ENCODE results near the gene STAT6. TPM values are rescaled to one million over a fixed set of nuclear protein-coding genes. Genes with fewer than 3 reads are reported as not detected.

The STAT6 gene
- total RNA-seq, 1 experiment from 2014 or later = 34.0 TPM

DNA sequence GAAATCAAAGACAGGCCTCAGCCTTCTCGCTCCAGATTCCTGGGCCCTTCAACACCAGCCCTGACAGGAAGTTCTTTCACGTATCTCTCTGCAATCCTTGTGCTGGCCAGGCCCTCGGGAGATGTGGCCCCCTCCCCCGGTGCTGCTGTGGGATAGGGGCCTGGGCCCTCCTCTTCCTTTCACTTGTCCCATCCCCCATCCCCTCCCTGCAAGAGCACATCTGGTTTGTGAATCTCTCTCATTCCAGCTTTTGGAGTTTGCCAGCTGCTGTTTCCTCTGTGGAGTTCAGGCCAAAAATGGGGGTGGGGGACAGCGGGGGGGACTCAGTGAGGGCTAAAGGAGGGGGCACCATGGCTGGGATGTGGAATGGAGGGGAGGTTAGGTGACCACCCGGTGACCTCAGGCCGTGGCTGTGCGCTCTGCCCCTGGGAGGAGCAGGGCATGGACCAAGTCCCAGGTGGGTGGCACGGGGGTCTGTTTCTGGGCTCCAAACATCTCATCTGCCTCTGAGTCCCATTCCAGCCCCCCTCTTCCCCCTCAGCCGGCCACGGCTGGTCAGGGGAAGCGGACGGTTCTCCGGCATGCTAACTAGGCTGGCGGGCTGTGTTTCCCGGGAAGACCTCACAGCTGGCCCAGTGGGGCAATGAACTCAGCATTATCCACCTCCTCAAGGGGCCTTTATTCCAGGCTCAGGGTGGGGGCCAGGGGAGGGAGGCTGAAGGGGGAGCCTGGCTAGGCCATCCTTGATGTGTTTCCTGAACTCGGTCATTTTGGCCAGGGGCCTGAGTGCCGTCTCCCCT is 24.6 kb upstream of the STAT6 start:
- H3K36me3 ChIP-seq = peaks cover 59% of the 10 kb centered on the region
- no peak overlapping the region for H3K4me3 ChIP-seq
- no peak for DNase-seq (ENCODE audit: low read depth in 1 of 2, low spot score in 2 of 2)
- H3K9me3 ChIP-seq (replicated peaks) = no peaks in the 10 kb centered on the region
- H3K27ac ChIP-seq = peak overlapping the region; percentile 4
- H3K27me3 ChIP-seq (replicated peaks) = no peaks in the 10 kb centered on the region
- peaks cover 66% of the 10 kb centered on the region for H3K4me1 ChIP-seq (replicated peaks)

DNA sequence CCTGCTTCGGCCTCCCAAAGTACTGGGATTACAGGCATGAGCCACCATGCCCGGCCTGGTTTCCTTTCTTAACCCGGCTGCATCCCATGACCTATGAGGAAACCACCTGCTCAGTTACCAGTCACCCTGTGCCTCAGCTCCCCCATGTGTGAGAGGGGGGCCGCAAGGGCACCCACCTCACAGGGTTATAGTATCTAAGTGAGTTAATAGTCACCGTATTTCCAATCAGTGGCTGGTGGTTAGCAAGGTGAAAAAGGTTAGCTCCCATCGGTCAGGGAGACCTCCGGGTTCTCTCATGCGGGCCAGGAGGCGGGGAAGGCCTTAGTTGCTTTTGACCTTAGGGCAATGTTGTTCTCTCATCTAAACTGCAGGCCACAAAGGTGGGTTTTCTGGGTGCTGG is 23.8 kb upstream of the STAT6 start:
- H3K4me3 ChIP-seq = no peak overlapping the region
- no peaks in the 10 kb centered on the region for H3K9me3 ChIP-seq (replicated peaks)
- H3K4me1 ChIP-seq (replicated peaks) = peaks cover 68% of the 10 kb centered on the region
- peak overlapping the region; percentile 4 for H3K27ac ChIP-seq
- H3K27me3 ChIP-seq (replicated peaks) = no peaks in the 10 kb centered on the region
- DNase-seq (ENCODE audit: low read depth in 1 of 2, low spot score in 2 of 2) = no peak
- peaks cover 54% of the 10 kb centered on the region for H3K36me3 ChIP-seq

- H3K27me3 ChIP-seq (replicated peaks) = no peaks in the 10 kb centered on the region
- no peak for DNase-seq (ENCODE audit: low read depth in 1 of 2, low spot score in 2 of 2)
- peak overlapping the region; percentile 57 for H3K27ac ChIP-seq
- no peak overlapping the region for H3K4me3 ChIP-seq
- H3K4me1 ChIP-seq (replicated peaks) = peaks cover 70% of the 10 kb centered on the region
- H3K9me3 ChIP-seq (replicated peaks) = no peaks in the 10 kb centered on the region
- H3K36me3 ChIP-seq = peaks cover 44% of the 10 kb centered on the region
These were observed 22.8 kb upstream of the STAT6 start for GRCh38 chr12:57133916-57134315.

DNA sequence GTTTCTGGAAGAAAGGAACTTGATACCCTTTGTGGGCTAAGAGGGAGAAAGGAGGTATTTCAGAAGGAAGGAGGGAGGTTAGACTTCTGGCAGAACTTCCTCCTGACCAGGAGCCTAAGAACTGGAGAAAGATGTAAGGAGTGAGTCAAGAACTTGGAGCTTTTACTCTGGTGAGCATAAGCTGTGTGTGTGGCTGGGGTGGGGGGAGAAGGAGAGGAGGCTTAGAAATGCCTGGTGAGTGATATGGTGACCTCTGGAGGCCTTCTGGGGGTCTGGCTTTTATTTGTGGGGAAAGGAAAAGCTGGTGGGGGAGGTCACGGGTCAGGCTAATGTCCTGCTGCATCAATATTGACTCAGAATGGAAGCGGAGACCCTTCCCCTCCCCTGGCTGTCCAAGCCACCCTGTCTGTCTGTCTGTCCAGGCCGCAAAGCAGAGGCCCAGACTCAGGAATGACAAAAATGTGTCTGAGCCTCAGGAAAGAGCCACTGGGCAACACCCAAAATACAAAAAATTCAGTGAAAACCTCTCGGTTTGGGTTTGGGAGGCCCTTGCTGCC is 21.9 kb upstream of the STAT6 start:
- Histone ChIP-seq H3K9me3 (replicated peaks) (no peaks in the 10 kb centered on the region), H3K4me1 (replicated peaks) (peaks cover 70% of the 10 kb centered on the region), H3K27ac (peak overlapping the region; percentile 72), H3K4me3 (no peak overlapping the region), H3K27me3 (replicated peaks) (no peaks in the 10 kb centered on the region), H3K36me3 (peaks cover 40% of the 10 kb centered on the region)
- peak; percentile 81 to 84 for DNase-seq (ENCODE audit: low read depth in 1 of 2, low spot score in 2 of 2)

DNA sequence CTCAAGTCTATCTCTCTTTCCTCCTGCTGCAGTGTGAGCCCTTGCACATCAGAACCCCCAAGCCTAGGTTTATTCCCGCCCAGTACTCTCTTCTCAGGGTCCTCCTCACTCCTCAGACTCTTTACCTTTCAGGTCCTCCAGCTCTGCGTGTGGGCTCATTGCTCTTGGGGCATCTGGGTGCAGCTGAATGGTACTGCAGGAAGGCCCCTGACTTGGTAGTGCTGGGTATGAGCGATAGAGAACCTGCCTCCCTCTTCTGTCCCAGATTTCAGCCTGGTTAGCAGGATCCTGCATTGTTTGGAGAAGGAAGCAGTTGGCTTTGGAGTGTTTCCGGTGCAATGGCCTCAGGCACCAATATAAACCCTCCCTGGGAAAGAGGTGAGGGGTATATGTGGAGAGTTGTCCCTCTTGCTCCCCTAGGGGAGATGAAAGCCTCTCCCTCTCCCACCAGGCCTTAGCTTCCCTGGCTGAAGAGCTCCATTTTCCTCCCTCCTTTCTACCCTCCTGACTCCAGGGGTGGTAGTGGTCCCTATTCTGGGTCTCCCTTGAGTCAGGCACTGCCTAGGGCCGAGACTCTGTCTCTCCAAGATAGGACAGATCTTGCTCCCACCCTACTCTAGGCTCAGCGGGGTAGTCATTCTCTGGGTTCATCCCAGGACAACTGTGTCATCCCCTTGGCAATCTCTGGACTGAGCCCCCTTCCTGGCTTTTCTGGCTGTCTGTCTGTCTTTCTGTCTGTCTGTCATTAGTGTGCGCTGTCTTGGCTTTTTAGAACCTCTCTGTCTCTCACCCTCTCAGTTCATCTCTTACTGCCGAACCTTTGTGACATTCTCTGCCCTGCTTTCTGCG is 21.0 kb upstream of the STAT6 start:
- Histone ChIP-seq H3K4me3 (no peak overlapping the region), H3K27ac (peak overlapping the region; percentile 72), H3K27me3 (replicated peaks) (no peaks in the 10 kb centered on the region), H3K36me3 (peaks cover 39% of the 10 kb centered on the region), H3K4me1 (replicated peaks) (peaks cover 72% of the 10 kb centered on the region), H3K9me3 (replicated peaks) (no peaks in the 10 kb centered on the region)
- no peak for DNase-seq (ENCODE audit: low read depth in 1 of 2, low spot score in 2 of 2)

- Histone ChIP-seq H3K4me3 (no peak overlapping the region), H3K9me3 (replicated peaks) (no peaks in the 10 kb centered on the region), H3K27ac (no peak overlapping the region), H3K27me3 (replicated peaks) (no peaks in the 10 kb centered on the region), H3K36me3 (peaks cover 29% of the 10 kb centered on the region), H3K4me1 (replicated peaks) (peaks cover 66% of the 10 kb centered on the region)
- DNase-seq (ENCODE audit: low read depth in 1 of 2, low spot score in 2 of 2) = no peak
These were observed 19.8 kb upstream of the STAT6 start for GRCh38 chr12:57130941-57131340.

DNA sequence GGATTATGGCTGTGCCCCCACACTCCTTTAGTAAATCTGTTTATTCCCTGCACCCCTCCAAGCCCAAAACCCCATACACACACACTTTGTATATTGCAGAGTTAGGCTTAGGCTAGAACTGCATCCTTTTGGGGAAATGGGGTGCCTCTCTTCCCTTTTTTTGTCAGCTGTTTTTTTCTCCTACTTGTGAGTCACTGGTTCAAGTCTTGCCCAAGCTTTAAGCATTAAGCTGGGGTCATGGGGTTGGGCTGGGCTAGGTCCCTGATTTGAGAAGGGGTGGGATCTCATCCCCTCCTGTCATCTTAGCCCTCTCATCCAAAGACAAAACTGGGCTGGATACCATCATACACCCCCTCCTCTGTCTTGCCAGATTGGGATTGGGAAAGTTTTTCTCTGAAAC is 18.7 kb upstream of the STAT6 start:
- no peaks in the 10 kb centered on the region for H3K27me3 ChIP-seq (replicated peaks)
- H3K4me3 ChIP-seq = peak overlapping the region; percentile 65
- H3K9me3 ChIP-seq (replicated peaks) = no peaks in the 10 kb centered on the region
- H3K27ac ChIP-seq = no peak overlapping the region
- H3K4me1 ChIP-seq (replicated peaks) = peaks cover 55% of the 10 kb centered on the region
- peaks cover 18% of the 10 kb centered on the region; the same call in 1 of the 2 replicates for H3K36me3 ChIP-seq
- no peak for DNase-seq (ENCODE audit: low read depth in 1 of 2, low spot score in 2 of 2)

GRCh38 chr12:57129321-57129842 is 18.2 kb upstream of the STAT6 start:
- no peak for DNase-seq (ENCODE audit: low read depth in 1 of 2, low spot score in 2 of 2)
- Histone ChIP-seq H3K9me3 (replicated peaks) (no peaks in the 10 kb centered on the region), H3K4me1 (replicated peaks) (peaks cover 50% of the 10 kb centered on the region), H3K36me3 (peaks cover 14% of the 10 kb centered on the region; the same call in 1 of the 2 replicates), H3K4me3 (peak overlapping the region; percentile 65), H3K27me3 (replicated peaks) (no peaks in the 10 kb centered on the region), H3K27ac (no peak overlapping the region)

DNA sequence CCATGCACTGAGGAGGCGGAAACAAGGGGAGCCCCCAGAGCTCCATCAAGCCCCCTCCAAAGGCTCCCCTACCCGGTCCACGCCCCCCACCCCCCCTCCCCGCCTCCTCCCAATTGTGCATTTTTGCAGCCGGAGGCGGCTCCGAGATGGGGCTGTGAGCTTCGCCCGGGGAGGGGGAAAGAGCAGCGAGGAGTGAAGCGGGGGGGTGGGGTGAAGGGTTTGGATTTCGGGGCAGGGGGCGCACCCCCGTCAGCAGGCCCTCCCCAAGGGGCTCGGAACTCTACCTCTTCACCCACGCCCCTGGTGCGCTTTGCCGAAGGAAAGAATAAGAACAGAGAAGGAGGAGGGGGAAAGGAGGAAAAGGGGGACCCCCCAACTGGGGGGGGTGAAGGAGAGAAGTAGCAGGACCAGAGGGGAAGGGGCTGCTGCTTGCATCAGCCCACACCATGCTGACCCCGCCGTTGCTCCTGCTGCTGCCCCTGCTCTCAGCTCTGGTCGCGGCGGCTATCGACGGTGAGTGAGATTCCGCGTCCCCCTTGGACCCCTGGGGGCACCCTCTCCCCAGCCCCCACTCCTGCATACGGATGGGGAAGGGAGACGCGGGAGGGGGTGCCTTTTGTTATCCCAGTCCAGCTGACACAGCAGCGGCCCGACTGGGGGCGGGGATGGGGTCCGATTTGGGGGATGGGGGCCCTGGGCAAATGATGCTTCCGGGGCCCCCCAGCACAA is 17.5 kb upstream of the STAT6 start:
- Histone ChIP-seq H3K4me3 (peak overlapping the region; percentile 65), H3K27ac (no peak overlapping the region; the same call in 1 of the 2 replicates), H3K27me3 (replicated peaks) (no peaks in the 10 kb centered on the region), H3K9me3 (replicated peaks) (no peaks in the 10 kb centered on the region), H3K4me1 (replicated peaks) (peaks cover 43% of the 10 kb centered on the region), H3K36me3 (peaks cover 14% of the 10 kb centered on the region; the same call in 1 of the 2 replicates)
- DNase-seq (ENCODE audit: low read depth in 1 of 2, low spot score in 2 of 2) = no peak

GRCh38 chr12:57127726-57128518 is 16.8 kb upstream of the STAT6 start, which contains the start of gene LRP1:
TSS of gene LRP1 (plus strand) at chr12:57128483. CDS start at chr12:57128965, 482 bp downstream.
- no peaks in the 10 kb centered on the region for H3K27me3 ChIP-seq (replicated peaks)
- H3K36me3 ChIP-seq = peaks cover 14% of the 10 kb centered on the region; the same call in 1 of the 2 replicates
- DNase-seq (ENCODE audit: low read depth in 1 of 2, low spot score in 2 of 2) = peak; percentile 85 to 90
- H3K9me3 ChIP-seq (replicated peaks) = no peaks in the 10 kb centered on the region
- H3K27ac ChIP-seq = peak within 1 kb of the TSS; percentile 36
- peak within 1 kb of the TSS; percentile 65 for H3K4me3 ChIP-seq
- peaks cover 37% of the 10 kb centered on the region for H3K4me1 ChIP-seq (replicated peaks)

GRCh38 chr12:57127101-57127725 is 16.1 kb upstream of the STAT6 start:
- Histone ChIP-seq H3K4me3 (peak overlapping the region; percentile 65), H3K27ac (no peak overlapping the region), H3K36me3 (peaks cover 12% of the 10 kb centered on the region; the same call in 1 of the 2 replicates), H3K27me3 (replicated peaks) (no peaks in the 10 kb centered on the region), H3K4me1 (replicated peaks) (peaks cover 30% of the 10 kb centered on the region), H3K9me3 (replicated peaks) (no peaks in the 10 kb centered on the region)
- peak in 1 of 2 experiments; percentile 72 for DNase-seq (ENCODE audit: low read depth in 1 of 2, low spot score in 2 of 2)

GRCh38 chr12:57126561-57126960 is 15.4 kb upstream of the STAT6 start:
- Histone ChIP-seq H3K27me3 (replicated peaks) (no peaks in the 10 kb centered on the region), H3K4me1 (replicated peaks) (peaks cover 23% of the 10 kb centered on the region), H3K9me3 (replicated peaks) (no peaks in the 10 kb centered on the region), H3K4me3 (no peak overlapping the region), H3K36me3 (peaks cover 6% of the 10 kb centered on the region; the same call in 1 of the 2 replicates), H3K27ac (no peak overlapping the region)
- DNase-seq (ENCODE audit: low read depth in 1 of 2, low spot score in 2 of 2) = no peak
